ENCODE measurements around the gene TMED6.

DNA sequence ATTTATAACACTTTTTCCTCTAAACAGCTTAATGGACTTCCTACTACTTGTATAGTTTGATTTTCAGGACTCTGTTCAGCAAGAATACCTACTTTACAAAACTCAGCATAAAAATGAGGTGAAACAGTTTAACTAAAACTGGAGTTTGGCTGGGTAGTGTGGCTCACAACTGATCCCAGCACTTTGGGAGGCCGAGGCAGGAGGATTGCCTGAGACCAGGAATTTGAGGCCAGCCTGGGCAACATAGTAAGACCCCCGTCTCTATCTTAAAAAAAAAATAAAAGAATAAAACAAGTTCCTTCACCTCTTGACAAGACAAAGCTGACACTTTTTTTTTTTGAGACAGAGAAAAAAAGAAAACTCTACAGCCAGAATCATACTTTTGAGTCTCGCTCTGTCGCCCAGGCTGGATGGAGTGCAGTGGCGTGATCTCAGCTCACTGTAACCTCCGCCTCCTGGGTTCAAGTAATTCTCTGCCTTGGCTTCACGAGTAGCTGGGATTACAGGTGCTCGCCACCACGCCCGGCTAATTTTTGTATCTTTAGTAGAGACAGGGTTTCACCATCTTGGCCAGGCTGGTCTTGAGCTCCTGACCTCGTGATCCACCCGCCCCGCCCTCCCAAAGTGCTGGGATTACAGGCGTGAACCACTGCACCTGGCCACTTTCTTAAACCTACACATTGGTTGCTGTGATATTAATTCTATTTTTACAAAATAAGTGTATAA lies 23.8 kb downstream of the TMED6 start:
- TF ChIP-seq, protein P1, sequence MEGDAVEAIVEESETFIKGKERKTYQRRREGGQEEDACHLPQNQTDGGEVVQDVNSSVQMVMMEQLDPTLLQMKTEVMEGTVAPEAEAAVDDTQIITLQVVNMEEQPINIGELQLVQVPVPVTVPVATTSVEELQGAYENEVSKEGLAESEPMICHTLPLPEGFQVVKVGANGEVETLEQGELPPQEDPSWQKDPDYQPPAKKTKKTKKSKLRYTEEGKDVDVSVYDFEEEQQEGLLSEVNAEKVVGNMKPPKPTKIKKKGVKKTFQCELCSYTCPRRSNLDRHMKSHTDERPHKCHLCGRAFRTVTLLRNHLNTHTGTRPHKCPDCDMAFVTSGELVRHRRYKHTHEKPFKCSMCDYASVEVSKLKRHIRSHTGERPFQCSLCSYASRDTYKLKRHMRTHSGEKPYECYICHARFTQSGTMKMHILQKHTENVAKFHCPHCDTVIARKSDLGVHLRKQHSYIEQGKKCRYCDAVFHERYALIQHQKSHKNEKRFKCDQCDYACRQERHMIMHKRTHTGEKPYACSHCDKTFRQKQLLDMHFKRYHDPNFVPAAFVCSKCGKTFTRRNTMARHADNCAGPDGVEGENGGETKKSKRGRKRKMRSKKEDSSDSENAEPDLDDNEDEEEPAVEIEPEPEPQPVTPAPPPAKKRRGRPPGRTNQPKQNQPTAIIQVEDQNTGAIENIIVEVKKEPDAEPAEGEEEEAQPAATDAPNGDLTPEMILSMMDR (IDR thresholded peaks at IDR 0.05; ENCODE audit: control extremely low read depth in 1 of 3, insufficient read depth in 1 of 3, low read depth in 1 of 3, low read length in 3 of 3): no peak
- TF ChIP-seq POLR2A (IDR thresholded peaks at IDR 0.05; ENCODE audit: control extremely low read depth in 1 of 2, low read depth in 2 of 2, low read length in 2 of 2): no peak
